Tibial nerve (tissue), 4 donors: Measurements from ENCODE around the gene AP3B1. TPM values are rescaled to one million over a fixed set of nuclear protein-coding genes. Genes with fewer than 3 reads are reported as not detected.
A peak's percentile ranks its signal among the peaks of the same experiment; 100 is the strongest.

Experiments
- DNase-seq, 2 donors: peaks; one replicate each; pipeline ENCODE4 v3.0.0-alpha.2; 2019; ENCODE audit warnings: low spot score in 2 of 2
- H3K27ac ChIP-seq, 4 donors: fragments of 200-600 bp; sonication (generic) in 3 of 4; one replicate each; pipeline ENCODE4 v1.5.1; 2017 to 2019; ENCODE audit warnings: mild to moderate bottlenecking in 1 of 4
- H3K27me3 ChIP-seq, 2 donors: fragments of 200-600 bp; sonication (generic) in 1 of 2; one replicate each; pipeline versions ENCODE4 v1.5.1 to v1.6.0; 2017 to 2019
- H3K36me3 ChIP-seq, 3 donors: fragments of 200-600 bp; sonication (generic); one replicate each; pipeline ENCODE4 v1.5.1; 2018 to 2019
- H3K4me1 ChIP-seq, 4 donors: fragments of 200-600 bp; sonication (generic) in 3 of 4; one replicate each; pipeline ENCODE4 v1.5.1; 2017 to 2019
- H3K4me3 ChIP-seq, 4 donors: fragments of 200-600 bp; sonication (generic) in 3 of 4; one replicate each; pipeline ENCODE4 v1.5.1; 2017 to 2019; ENCODE audit warnings: mild to moderate bottlenecking in 1 of 4, moderate library complexity in 1 of 4
- H3K9me3 ChIP-seq, 4 donors: fragments of 200-600 bp; sonication (generic) in 3 of 4; one replicate each; pipeline ENCODE4 v1.5.1; 2017 to 2019
- CTCF ChIP-seq, 5 experiments: fragments of 200-600 bp in 3 of 5; fragments of 450-650 bp in 2 of 5; sonication (generic) in 3 of 5; IDR thresholded peaks; one replicate each; pipeline ENCODE4 v1.5.1; 2016 to 2019; ENCODE audit warnings: antibody characterized with exemption in 5 of 5, mild to moderate bottlenecking in 3 of 5, moderate library complexity in 2 of 5
- EP300 ChIP-seq, 2 donors: sonication (generic); formaldehyde crosslinking; IDR thresholded peaks; one replicate each; pipeline ENCODE4 v1.6.1; 2017; ENCODE audit warnings: antibody characterized with exemption in 2 of 2, mild to moderate bottlenecking in 1 of 2
- POLR2A ChIP-seq, 2 donors: fragments of 450-650 bp; IDR thresholded peaks; one replicate each; pipeline ENCODE4 v1.6.1; 2017; ENCODE audit warnings: antibody characterized with exemption in 2 of 2, mild to moderate bottlenecking in 2 of 2, moderate library complexity in 2 of 2
- WGBS, 2 donors: methylation state at CpG; one replicate each; pipeline ENCODE4 v1.1.5; 2018; 5-methylcytosine and 5-hydroxymethylcytosine counted together
- total RNA-seq, 4 donors: library from RNA; depleted of rRNA; stranded (reverse); fragments of >200 nt; gene quantifications; one replicate each; pipeline ENCODE4 v1.1.0, GENCODE V29; 2016

The AP3B1 gene
- 10 to 100 TPM; 23.1 to 51.0 (median 44.2) TPM for total RNA-seq

- peak; percentile 86 to 95 for TF ChIP-seq EP300 (IDR thresholded peaks at IDR 0.05)
- TF ChIP-seq CTCF (IDR thresholded peaks at IDR 0.05): peak in 2 of 5 experiments; percentile 40 to 51
- TF ChIP-seq POLR2A (IDR thresholded peaks at IDR 0.05): peak; percentile 89 to 93
- peaks cover 0 to 37% (median 12%) of the 10 kb centered on the region in 4 donors for H3K4me1 ChIP-seq
- 0 to 1% methylated on average over 36 to 42 of the region's 53 CpGs for WGBS, 2 donors
- no peaks in the 10 kb centered on the region for H3K36me3 ChIP-seq
- no peaks in the 10 kb centered on the region for H3K27me3 ChIP-seq
- peak within 1 kb of the TSS; percentile 77 to 86 (median 81) for H3K4me3 ChIP-seq
- peak within 1 kb of the TSS; percentile 84 to 94 (median 90) for H3K27ac ChIP-seq
- DNase-seq: peak; percentile 98
- H3K9me3 ChIP-seq: no peaks in the 10 kb centered on the region
Observed at GRCh38 chr5:78294248-78295034, at the start of gene AP3B1. TSS of gene AP3B1 (minus strand) at chr5:78294698. CDS start at chr5:78294579, 119 bp downstream.

DNA sequence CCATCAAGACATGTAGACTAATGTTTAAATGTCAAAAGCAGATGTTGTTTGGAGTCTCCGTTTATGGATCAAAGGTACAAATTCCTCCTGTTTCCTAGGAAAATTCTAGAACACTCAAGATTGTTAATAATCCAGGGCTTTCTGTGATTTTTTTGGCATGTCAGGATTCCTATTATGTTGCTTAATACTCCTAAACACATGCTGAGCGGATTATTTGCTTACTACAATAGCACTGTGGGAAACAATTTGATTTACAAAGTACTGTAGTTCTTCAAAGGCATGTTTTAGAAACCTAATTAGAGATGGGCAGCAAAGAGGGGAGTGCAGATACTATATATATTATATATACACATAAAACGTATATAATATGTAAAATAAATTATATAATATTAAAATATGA is 46.9 kb upstream of the AP3B1 start:
- H3K4me1 ChIP-seq: no peaks in the 10 kb centered on the region
- 53 to 57% methylated on average over 3 of the region's 3 CpGs for WGBS, 2 donors

DNA sequence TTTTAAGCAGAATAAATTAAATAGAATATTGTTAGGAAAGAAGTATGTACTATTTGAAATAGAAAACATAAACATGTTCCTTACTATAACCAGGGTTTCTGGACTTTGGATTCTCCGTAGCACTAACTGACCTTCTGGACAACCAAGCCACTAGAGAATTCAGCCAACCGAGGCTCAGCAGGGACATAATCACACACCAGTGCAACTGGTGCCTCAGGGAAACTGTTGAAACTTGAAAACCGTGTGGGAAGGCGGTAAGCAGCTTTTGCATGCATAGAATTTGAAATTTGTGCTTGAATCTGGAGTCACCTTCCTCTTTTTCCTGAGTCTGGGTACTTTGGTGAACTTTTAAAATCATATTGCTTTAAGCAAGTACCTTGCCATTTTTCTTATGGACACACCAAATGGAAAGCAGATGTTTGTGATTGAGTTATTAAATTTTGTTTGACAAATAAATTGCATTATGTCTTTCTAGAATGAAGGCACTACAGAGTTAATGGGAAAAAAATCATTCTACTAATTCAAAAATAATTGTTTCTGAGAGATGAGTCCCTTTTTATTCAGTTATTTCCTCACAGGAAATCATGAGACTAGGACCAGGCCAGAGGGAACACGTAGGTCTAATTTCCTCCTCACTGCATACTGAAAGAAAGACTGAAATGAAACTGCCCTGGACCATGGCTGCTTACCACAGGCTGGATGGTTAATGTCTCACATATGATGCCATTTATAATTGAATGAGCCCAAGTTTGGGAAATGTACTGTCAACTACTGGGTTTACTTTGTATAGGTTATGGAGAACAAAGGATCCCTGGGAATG is 45.3 kb upstream of the AP3B1 start:
- Histone ChIP-seq H3K36me3 (no peaks in the 10 kb centered on the region), H3K4me1 (no peaks in the 10 kb centered on the region), H3K4me3 (no peak overlapping the region), H3K9me3 (peaks cover 0 to 13% (median 1%) of the 10 kb centered on the region in 4 donors), H3K27ac (peak overlapping the region in 2 of 4 donors; percentile 15 to 25), H3K27me3 (no peaks in the 10 kb centered on the region)
- TF ChIP-seq EP300 (IDR thresholded peaks at IDR 0.05) (no peak), POLR2A (IDR thresholded peaks at IDR 0.05) (no peak), CTCF (IDR thresholded peaks at IDR 0.05) (no peak)
- no peak for DNase-seq
- 70 to 73% methylated on average over 5 of the region's 5 CpGs for WGBS, 2 donors

More for the DNA sequence above, 46.9 kb upstream of the AP3B1 start:
- Histone ChIP-seq H3K9me3 (peaks cover 0 to 13% (median 1%) of the 10 kb centered on the region in 4 donors), H3K27ac (no peak overlapping the region), H3K4me3 (no peak overlapping the region), H3K36me3 (no peaks in the 10 kb centered on the region), H3K27me3 (no peaks in the 10 kb centered on the region)
- no peak for DNase-seq
- no peak for TF ChIP-seq POLR2A (IDR thresholded peaks at IDR 0.05)
- TF ChIP-seq EP300 (IDR thresholded peaks at IDR 0.05): no peak
- TF ChIP-seq CTCF (IDR thresholded peaks at IDR 0.05): no peak

DNA sequence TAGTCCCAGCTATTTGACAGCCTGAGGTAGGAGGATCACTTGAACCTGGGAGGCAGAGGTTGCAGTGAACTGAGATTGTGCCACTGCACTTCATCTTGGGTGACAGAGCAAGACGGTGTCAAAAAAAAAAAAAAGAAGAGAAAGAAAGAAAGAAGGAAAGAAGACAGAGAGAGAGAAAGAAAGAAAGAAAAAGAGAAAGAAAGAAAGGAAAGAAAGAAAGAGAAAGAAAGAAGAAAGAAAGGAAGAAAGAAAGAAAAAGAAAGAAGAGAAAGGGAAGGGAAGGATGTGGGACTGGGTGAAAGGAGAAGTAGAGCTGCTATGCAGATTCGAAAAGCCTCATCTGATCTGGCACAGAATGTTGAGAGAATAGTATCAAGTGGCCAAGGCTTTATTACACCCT is 42.2 kb upstream of the AP3B1 start:
- TF ChIP-seq POLR2A (IDR thresholded peaks at IDR 0.05) (no peak), CTCF (IDR thresholded peaks at IDR 0.05) (no peak), EP300 (IDR thresholded peaks at IDR 0.05) (no peak)
- no peaks in the 10 kb centered on the region for H3K4me1 ChIP-seq
- peaks cover 0 to 13% (median 1%) of the 10 kb centered on the region in 4 donors for H3K9me3 ChIP-seq
- no peak overlapping the region for H3K4me3 ChIP-seq
- no peak for DNase-seq
- H3K27me3 ChIP-seq: no peaks in the 10 kb centered on the region
- no peak overlapping the region for H3K27ac ChIP-seq
- H3K36me3 ChIP-seq: no peaks in the 10 kb centered on the region
- WGBS, 2 donors: 89 to 95% methylated on average over 2 of the region's 2 CpGs
